IMR-90 (cell line): Measurements from ENCODE around the gene RAI1. TPM values are rescaled to one million over a fixed set of nuclear protein-coding genes. Genes with fewer than 3 reads are reported as not detected.

ENCODE experiments used
- ATAC-seq: fragments of 200-7000 bp; cut with Tn5 transposase; 2 replicates; pipeline ENCODE4 v1.9.1; 2020; ENCODE audit warnings: low read depth, mild to moderate bottlenecking, moderate library complexity
- BruUV-seq: library from RNA; stranded (reverse); fragments of 400-500 nt; replicated peaks from 2 replicates; lab custom pipeline; 2021; lab: Mats Ljungman, UMichigan
- CTCF ChIA-PET: fragments of 300-600 bp; formaldehyde crosslinking; extraction: SDS; loops from one replicate; lab custom pipeline; 2021; ENCODE audit warnings: antibody characterized with exemption; lab: Yijun Ruan, JAX
- POLR2A ChIA-PET: fragments of 300-600 bp; sonication (Branson Sonifier 250); formaldehyde crosslinking; loops from one replicate; lab custom pipeline; 2022; ENCODE audit warnings: antibody characterized with exemption; ENCODE audit not compliant: unreplicated experiment; lab: Charles Lee
- DNase-seq: peaks from one replicate; pipeline ENCODE4 v3.0.0; 2013
- H2AFZ ChIP-seq: replicated peaks from 2 replicates; pipeline ENCODE3; 2013; ENCODE audit warnings: low read length, mild to moderate bottlenecking; ENCODE audit not compliant: poor library complexity
- H2AK5ac ChIP-seq: 2 replicates; pipeline ENCODE4 v1.6.1; 2013; ENCODE audit warnings: low read depth, low read length, inconsistent platforms
- H2AK9ac ChIP-seq: replicated peaks from 2 replicates; pipeline ENCODE3; 2013; ENCODE audit warnings: mild to moderate bottlenecking, low read depth, low read length, moderate library complexity; ENCODE audit not compliant: poor library complexity
- H2BK120ac ChIP-seq: 2 replicates; pipeline ENCODE4 v1.6.1; 2013; ENCODE audit warnings: low read depth, low read length, inconsistent platforms
- H2BK15ac ChIP-seq: 3 replicates; pipeline ENCODE4 v1.6.1; 2013; ENCODE audit warnings: low read depth, low read length, inconsistent platforms
- H2BK20ac ChIP-seq: 2 replicates; pipeline ENCODE4 v1.6.1; 2013; ENCODE audit warnings: low read depth, mild to moderate bottlenecking, inconsistent platforms, low read length, moderate library complexity
- H2BK5ac ChIP-seq: 2 replicates; pipeline ENCODE4 v1.6.1; 2013; ENCODE audit warnings: mild to moderate bottlenecking, low read depth, low read length, inconsistent platforms; ENCODE audit not compliant: poor library complexity, severe bottlenecking
- H3K14ac ChIP-seq: replicated peaks from 2 replicates; pipeline ENCODE4 v1.6.1; 2013; ENCODE audit warnings: low read depth, low read length, inconsistent platforms
- H3K18ac ChIP-seq: 2 replicates; pipeline ENCODE4 v1.6.1; 2013; ENCODE audit warnings: low read depth, low read length, control low read depth
- H3K23ac ChIP-seq: 2 replicates; pipeline ENCODE4 v1.6.1; 2013; ENCODE audit warnings: low read depth, low read length, inconsistent platforms
- H3K27ac ChIP-seq: 2 replicates; pipeline ENCODE4 v1.5.1; 2013; ENCODE audit warnings: mild to moderate bottlenecking, control low read depth, low read length; ENCODE audit not compliant: insufficient read depth
- H3K27me3 ChIP-seq: 2 replicates; pipeline ENCODE4 v1.6.1; 2013; ENCODE audit warnings: low read length; ENCODE audit not compliant: control insufficient read depth, insufficient read depth
- H3K36me3 ChIP-seq: 2 replicates; pipeline ENCODE4 v1.6.1; 2013; ENCODE audit warnings: low read length, mixed read lengths; ENCODE audit not compliant: control insufficient read depth, insufficient read depth
- H3K4ac ChIP-seq: 2 replicates; pipeline ENCODE4 v1.6.1; 2013; ENCODE audit warnings: low read depth, low read length, inconsistent platforms
- H3K4me1 ChIP-seq: 2 replicates; pipeline ENCODE4 v1.6.1; 2013; ENCODE audit warnings: low read length, mixed read lengths; ENCODE audit not compliant: control insufficient read depth, insufficient read depth
- H3K4me2 ChIP-seq: 2 replicates; pipeline ENCODE4 v1.6.1; 2013; ENCODE audit warnings: low read depth, mild to moderate bottlenecking, control low read depth, low read length, moderate library complexity
- H3K4me3 ChIP-seq: 2 replicates; pipeline ENCODE4 v1.5.1; 2013; ENCODE audit warnings: low read depth, mild to moderate bottlenecking, control low read depth, low read length, moderate library complexity; ENCODE audit not compliant: insufficient read depth
- H3K56ac ChIP-seq: 2 replicates; pipeline ENCODE4 v1.6.1; 2013; ENCODE audit warnings: low read length, inconsistent platforms; ENCODE audit not compliant: insufficient read depth; ENCODE audit errors: extremely low read depth
- H3K79me1 ChIP-seq, 2 experiments: 2 replicates each; pipeline ENCODE4 v1.6.1; 2013; ENCODE audit warnings: low read length in 2 of 2, inconsistent platforms in 1 of 2, low read depth in 1 of 2
- H3K9ac ChIP-seq: 2 replicates; pipeline ENCODE4 v1.6.1; 2013; ENCODE audit warnings: low read depth, low read length, control low read depth
- H3K9me1 ChIP-seq: 2 replicates; pipeline ENCODE4 v1.6.1; 2013; ENCODE audit warnings: low read length, inconsistent platforms; ENCODE audit not compliant: insufficient read depth
- H3K9me3 ChIP-seq: 2 replicates; pipeline ENCODE4 v1.6.1; 2013; ENCODE audit warnings: low read length; ENCODE audit not compliant: control insufficient read depth, insufficient read depth
- H4K20me1 ChIP-seq: 2 replicates; pipeline ENCODE4 v1.6.1; 2013; ENCODE audit warnings: low read length, inconsistent platforms; ENCODE audit not compliant: insufficient read depth
- H4K5ac ChIP-seq: 2 replicates; pipeline ENCODE4 v1.6.1; 2013; ENCODE audit warnings: mild to moderate bottlenecking, low read depth, low read length, control low read depth
- H4K8ac ChIP-seq, 2 experiments: 2 replicates each; pipeline ENCODE4 v1.6.1; 2013; ENCODE audit warnings: low read depth in 2 of 2, low read length in 2 of 2, control low read depth in 1 of 2, inconsistent platforms in 1 of 2
- H4K91ac ChIP-seq: 2 replicates; pipeline ENCODE4 v1.6.1; 2013; ENCODE audit warnings: low read depth, low read length, inconsistent platforms; ENCODE audit not compliant: insufficient read depth
- BHLHE40 ChIP-seq: fragments of 150-350 bp; IDR thresholded peaks from 2 replicates; pipeline ENCODE4 v1.6.1; 2016; ENCODE audit warnings: mild to moderate bottlenecking, low read depth, low read length
- CEBPB ChIP-seq: IDR thresholded peaks from 2 replicates; pipeline ENCODE4 v1.6.1; 2012; ENCODE audit warnings: low read depth, low read length, improper control_type of control experiment
- MAZ ChIP-seq: IDR thresholded peaks from 2 replicates; pipeline ENCODE4 v1.6.1; 2012; ENCODE audit warnings: low read depth, mild to moderate bottlenecking, low read length, improper control_type of control experiment, moderate library complexity, borderline replicate concordance
- SMC3 ChIP-seq: fragments of 150-350 bp; IDR thresholded peaks from 2 replicates; pipeline ENCODE4 v1.6.1; 2016; ENCODE audit warnings: low read depth, mild to moderate bottlenecking, antibody characterized with exemption, low read length, moderate library complexity
- WGBS, 2 experiments: methylation state at CpG; one replicate each; pipeline versions ENCODE4 v1.1.5 to v1.1.7; 2013; ENCODE audit warnings: missing lambda C conversion rate in 2 of 2; ENCODE audit not compliant: insufficient read length in 1 of 2; ENCODE audit errors: extremely low coverage in 2 of 2; 5-methylcytosine and 5-hydroxymethylcytosine counted together
- dilution Hi-C: fragments of 300-500 bp; cut with HindIII; formaldehyde crosslinking; loops from one replicate; pipeline ENCODE4 v1.14.3; 2018; ENCODE audit warnings: low sequenced_read_pairs; ENCODE audit not compliant: unreplicated experiment
- in situ Hi-C: fragments of 300-500 bp; cut with MboI; formaldehyde crosslinking; loops from 3 replicates; pipeline ENCODE4 v1.14.3; 2019; ENCODE audit warnings: low sequenced_read_pairs, inconsistent platforms, mixed read lengths
- intact Hi-C: fragments of 100-400 bp; cut with micrococcal nuclease; formaldehyde crosslinking; loops from 2 replicates; pipeline ENCODE4 v1.10.0; 2022
- polyA plus RNA-seq, 3 experiments: library from polyadenylated mRNA; depleted of rRNA; stranded (reverse); fragments of >200 nt; gene quantifications; 2 replicates each; pipeline ENCODE4 v1.2.3, GENCODE V29; 2012; ENCODE audit warnings: low replicate concordance in 1 of 3
- total RNA-seq: library from RNA; depleted of rRNA; stranded (reverse); fragments of >200 nt; gene quantifications from 2 replicates; pipeline ENCODE4 v1.2.3, GENCODE V29; 2012
- TF ChIP-seq, protein P1 (sequence below): fragments of 150-350 bp; IDR thresholded peaks from 2 replicates; pipeline ENCODE4 v1.6.1; 2017; ENCODE audit warnings: mild to moderate bottlenecking, antibody characterized with exemption, low read length, low read depth
- TF ChIP-seq, protein P2 (sequence below): fragments of 150-350 bp; IDR thresholded peaks from 2 replicates; pipeline ENCODE4 v1.6.1; 2016; ENCODE audit warnings: low read depth, mild to moderate bottlenecking, low read length, moderate library complexity, borderline replicate concordance

Gene RAI1
- total and polyA plus RNA-seq, 2 of the 4 experiments (the other 2 are of a cell fraction): 1.8 to 10.5 TPM

DNA sequence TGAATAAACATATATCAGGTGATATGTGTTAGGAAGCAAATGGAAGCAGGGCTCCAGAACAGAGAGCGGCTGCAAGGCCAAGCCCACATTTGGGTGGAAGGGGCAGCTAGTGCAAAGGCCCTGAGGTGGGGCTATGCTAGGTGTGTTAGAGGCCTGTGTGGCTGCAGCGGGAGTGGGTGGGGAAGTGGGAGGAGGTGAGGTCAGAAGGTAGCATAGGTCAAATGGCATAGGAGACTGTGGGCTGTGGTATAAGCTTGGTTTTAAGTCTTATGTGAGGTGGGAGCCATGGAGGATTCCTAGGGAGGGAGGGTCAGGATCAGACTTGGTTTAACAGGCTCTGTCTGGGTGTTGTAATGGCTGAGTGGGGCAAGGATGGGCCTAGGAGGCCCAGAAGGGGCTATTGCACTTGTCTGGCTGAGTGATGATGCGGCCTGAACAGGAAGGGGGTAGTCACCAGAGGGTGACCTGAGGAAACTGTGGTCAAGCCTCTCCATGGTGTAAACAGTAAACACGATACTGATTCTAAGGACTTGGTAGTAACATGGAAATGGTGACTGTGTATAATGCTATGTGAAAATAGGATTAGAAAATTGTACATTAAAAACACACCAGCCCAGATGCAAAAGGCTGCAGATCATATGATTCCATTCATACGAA lies 31.1 kb downstream of the RAI1 start (continued):
- peak; percentile 90 for TF ChIP-seq CEBPB

DNA sequence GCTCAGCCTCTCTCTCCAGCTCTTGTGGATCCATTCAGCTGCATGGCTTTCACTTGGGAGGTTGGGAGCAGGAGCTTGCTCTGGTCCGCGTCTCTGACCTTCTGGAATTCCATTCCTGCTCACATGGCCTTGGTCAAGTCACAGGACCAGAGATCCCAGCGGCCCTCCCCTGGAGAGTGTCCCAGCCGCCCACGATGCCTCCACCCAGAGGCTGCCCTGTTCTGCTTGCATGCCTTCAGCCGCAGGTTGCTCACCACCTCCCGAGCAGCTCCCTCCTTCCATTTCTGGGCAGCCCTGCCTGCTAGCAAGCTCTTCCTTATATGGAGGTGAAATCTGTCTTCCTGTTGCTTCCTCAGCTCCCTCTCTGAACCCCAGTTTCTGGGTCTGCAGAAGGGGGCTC lies 32.6 kb downstream of the RAI1 start:
- Histone ChIP-seq H4K91ac (peak overlapping the region; percentile 87), H3K9me3 (no peaks in the 10 kb centered on the region), H3K9ac (peak overlapping the region; percentile 19; the same call in 1 of the 2 replicates), H2BK5ac (peak overlapping the region; percentile 59), H4K5ac (peak overlapping the region; percentile 72), H3K18ac (peak overlapping the region; percentile 69), H3K4me3 (no peak overlapping the region), H4K8ac (peak overlapping the region; percentile 33 to 89), H2BK120ac (peak overlapping the region; percentile 85; the same call in 1 of the 2 replicates), H2AK5ac (peak overlapping the region; percentile 97), H3K36me3 (peaks cover 7% of the 10 kb centered on the region; the same call in 1 of the 2 replicates), H2BK15ac (peak overlapping the region; percentile 1; the same call in 2 of the 3 replicates), H3K27me3 (no peaks in the 10 kb centered on the region), H2BK20ac (peak overlapping the region; percentile 73), H3K56ac (0 out of 2 replicates have a peak overlapping the region, but pooled peaks have one; percentile 18), H3K9me1 (peaks cover 67% of the 10 kb centered on the region), H3K14ac (peak overlapping the region; percentile 90), H2AK9ac (peak overlapping the region; percentile 10), H3K4ac (peak overlapping the region; percentile 92), H3K27ac (peak overlapping the region; percentile 64), H2AFZ (peak overlapping the region; percentile 1), H3K4me1 (peaks cover 54% of the 10 kb centered on the region), H3K79me1 (peaks cover 60 to 97% of the 10 kb centered on the region in 2 experiments), H3K23ac (peak overlapping the region; percentile 74), H4K20me1 (peaks cover 95% of the 10 kb centered on the region), H3K4me2 (peak overlapping the region; percentile 30; the same call in 1 of the 2 replicates)
- intact Hi-C loops: loop anchor here (1.0 kb wide), 1 partner anchor 9 kb away; no protein-coding TSS in a partner anchor
- CTCF ChIA-PET: no interaction called here
- TF ChIP-seq, protein P1, sequence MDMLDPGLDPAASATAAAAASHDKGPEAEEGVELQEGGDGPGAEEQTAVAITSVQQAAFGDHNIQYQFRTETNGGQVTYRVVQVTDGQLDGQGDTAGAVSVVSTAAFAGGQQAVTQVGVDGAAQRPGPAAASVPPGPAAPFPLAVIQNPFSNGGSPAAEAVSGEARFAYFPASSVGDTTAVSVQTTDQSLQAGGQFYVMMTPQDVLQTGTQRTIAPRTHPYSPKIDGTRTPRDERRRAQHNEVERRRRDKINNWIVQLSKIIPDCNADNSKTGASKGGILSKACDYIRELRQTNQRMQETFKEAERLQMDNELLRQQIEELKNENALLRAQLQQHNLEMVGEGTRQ: peak; percentile 51; the same call in 1 of the 2 replicates
- TF ChIP-seq MAZ: peak; percentile 26; the same call in 1 of the 2 replicates
- TF ChIP-seq, protein P2, sequence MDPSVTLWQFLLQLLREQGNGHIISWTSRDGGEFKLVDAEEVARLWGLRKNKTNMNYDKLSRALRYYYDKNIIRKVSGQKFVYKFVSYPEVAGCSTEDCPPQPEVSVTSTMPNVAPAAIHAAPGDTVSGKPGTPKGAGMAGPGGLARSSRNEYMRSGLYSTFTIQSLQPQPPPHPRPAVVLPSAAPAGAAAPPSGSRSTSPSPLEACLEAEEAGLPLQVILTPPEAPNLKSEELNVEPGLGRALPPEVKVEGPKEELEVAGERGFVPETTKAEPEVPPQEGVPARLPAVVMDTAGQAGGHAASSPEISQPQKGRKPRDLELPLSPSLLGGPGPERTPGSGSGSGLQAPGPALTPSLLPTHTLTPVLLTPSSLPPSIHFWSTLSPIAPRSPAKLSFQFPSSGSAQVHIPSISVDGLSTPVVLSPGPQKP: no peak
- TF ChIP-seq SMC3: no peak
- no peak for TF ChIP-seq BHLHE40
- TF ChIP-seq CEBPB: no peak
- BruUV-seq: no TSS peak
- in situ Hi-C loops: no loop called here
- WGBS, 2 experiments: 0% methylated on average over 1 of the region's 7 CpGs; no CpG with 5 or more reads in 1 of the 2 experiments
- peak; percentile 55 for DNase-seq
- POLR2A ChIA-PET: no interaction called here
- peak; percentile 19 for ATAC-seq
- dilution Hi-C loops: no loop called here
